GM04503 (cell line): Measurements from ENCODE around the gene GRK5.

Experiments
- DNase-seq: peaks from one replicate; pipeline ENCODE4 v3.0.0-alpha.2; 2012; ENCODE audit warnings: low read depth

GRK5 gene

GRCh38 chr10:119198438-119198837, 8.9 kb upstream of the GRK5 start:
- no peak for DNase-seq

DNA sequence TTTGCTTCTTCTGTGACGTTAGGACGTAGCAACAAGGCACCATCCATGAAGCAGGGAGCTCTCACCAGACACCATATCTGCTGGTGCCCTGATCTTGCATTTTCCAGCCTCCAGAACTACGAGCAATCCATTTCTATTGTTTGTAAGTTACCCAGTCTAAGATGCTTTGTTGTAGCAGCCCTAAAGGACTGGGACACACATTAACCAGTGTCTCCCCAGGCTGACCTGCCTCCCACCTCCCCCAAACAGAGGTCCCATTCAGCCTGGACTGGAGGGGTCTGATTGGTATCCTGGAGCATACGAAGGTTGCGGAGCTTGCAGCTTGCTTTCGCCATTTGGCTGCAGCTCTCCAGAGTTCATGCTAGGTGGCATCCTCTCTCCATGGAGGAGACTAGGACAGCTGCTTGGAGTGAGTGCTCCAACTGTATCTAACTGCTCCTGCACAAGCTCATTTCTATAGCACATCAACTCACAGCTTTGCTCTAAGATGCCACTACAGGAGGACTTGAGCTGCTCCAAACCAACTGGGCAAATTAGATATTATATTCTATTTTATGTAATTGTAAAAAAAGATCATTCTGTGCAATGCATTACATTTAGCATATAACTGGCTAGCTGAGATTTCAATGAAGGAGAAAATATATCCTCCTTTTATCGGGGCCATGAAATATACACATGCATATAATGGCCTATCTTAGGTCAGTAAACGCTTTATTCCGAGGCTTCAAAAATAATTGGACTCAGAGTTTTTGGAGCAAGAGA, 8.0 kb upstream of the GRK5 start:
- DNase-seq: no peak

DNA sequence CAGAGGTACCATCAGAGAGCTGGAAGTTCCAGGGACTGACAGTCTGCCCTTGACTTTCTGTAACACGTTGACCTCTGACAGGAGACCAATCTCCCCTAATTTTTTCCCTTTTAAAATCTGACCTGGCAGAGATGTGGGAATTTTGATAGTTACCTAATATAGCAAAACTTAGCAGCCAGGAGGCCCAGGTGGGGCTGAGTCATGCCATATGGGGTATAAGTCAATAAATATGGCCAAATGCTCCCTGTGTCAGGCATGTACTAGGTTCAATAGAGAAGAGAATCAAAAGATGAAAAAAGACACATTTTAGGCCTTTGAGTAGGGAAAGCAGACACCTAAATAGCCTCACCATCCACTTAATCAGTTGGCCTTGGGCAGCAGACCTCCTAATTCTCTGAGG, 6.1 kb upstream of the GRK5 start:
- no peak for DNase-seq

GRCh38 chr10:119203006-119203405, 4.4 kb upstream of the GRK5 start:
- DNase-seq: no peak

DNA sequence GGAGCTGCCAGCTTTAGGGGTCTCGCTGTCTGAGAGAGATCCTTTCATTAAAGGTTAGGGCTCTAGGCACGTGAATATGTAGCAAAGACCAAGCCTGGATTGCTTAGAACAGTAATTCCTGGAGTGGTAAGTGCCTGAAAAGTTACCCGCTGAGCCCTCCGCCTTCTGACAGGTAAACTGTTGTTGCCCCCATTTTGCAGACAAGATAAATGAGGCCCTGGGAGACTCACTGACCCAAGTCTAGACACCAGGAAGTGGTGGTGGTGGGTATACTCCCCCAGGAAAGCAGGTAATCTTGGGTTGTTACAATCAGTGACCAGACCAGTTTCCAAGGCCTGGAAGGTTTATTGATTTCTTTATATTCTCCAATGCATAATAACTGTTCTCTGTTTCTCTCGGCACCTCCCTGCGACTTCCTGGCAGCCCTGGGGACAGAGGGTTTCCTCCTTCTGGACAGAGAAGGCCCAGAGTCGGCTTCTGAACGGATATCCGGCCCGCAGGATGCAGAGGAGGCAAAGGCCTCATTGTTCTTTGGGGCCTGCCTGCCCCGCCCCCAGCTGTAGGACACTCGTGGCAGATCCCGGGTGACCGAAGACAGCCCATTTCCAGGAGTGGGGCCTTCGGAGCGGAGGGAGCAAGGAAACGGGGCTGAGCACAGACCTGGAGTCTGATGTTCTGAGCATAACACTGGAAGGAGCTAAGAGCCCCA, 1.3 kb upstream of the GRK5 start:
- no peak for DNase-seq

GRCh38 chr10:119206603-119207365, 587 bp upstream of the GRK5 start:
- DNase-seq: no peak

GRCh38 chr10:119207713-119208552, 562 bp downstream of the GRK5 start:
- DNase-seq: no peak

- no peak for DNase-seq
Observed at GRCh38 chr10:119208553-119208940, 1.2 kb downstream of the GRK5 start.

DNA sequence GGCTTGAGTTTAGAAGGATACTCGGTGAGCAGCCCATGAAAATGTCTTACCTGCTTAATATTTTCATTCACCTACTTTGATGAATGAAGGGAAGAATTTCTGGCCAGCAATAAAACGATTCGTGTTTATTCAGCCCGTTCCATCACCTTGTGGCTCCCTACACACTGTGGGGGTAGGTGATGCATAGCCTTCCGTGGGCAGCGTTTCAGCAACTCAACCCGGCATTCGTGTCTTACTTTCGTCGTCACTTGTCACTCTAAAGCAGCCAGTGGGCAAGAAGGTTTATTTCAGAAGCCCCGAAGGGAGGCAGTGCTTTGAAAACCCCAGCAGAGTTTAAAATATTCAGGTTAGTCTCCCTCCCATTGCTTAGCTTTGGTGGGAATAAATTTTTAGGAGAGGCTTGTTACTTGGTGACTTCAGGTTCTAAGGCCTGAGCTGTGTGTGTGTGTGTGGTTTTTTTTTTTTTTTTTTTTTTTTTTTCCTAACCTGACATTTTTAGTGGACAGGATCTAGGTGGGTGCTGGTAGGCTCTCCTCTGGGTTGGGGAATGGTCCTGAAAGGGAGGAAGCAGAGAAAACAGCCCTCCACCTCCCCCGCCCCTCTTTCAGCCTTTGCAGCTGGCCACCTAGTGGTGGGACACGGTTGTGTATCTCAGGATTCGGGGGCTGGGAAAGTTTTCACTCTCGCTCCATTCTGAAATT, 1.8 kb downstream of the GRK5 start:
- DNase-seq: no peak

- DNase-seq: no peak
Observed at GRCh38 chr10:119209736-119210355, 2.5 kb downstream of the GRK5 start.

DNA sequence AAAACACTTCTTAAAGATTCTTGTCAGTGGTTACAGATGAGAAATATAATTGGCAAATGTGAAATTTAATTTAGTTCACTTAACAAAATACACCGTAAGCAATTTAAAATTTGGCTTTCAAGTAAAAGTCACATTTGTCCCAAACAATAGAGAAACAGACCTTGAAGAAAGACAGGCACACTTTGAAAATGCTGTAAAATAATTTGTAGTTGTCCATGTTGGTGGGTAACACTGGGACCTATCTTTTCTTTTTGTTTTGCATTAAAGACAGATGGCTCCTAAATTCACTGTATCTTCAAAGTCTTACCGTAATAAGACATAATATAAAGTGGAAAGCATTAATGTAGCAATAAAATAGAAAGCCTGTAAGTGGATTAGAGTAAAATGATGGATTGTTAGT, 3.3 kb downstream of the GRK5 start:
- no peak for DNase-seq

GRCh38 chr10:119211176-119211575, 3.8 kb downstream of the GRK5 start:
- no peak for DNase-seq

GRCh38 chr10:119211625-119212441, 4.5 kb downstream of the GRK5 start:
- DNase-seq: no peak

- DNase-seq: no peak
Observed at GRCh38 chr10:119215371-119215770, 8.0 kb downstream of the GRK5 start.

- DNase-seq: no peak
Observed at GRCh38 chr10:119216127-119216526, 8.8 kb downstream of the GRK5 start.

DNA sequence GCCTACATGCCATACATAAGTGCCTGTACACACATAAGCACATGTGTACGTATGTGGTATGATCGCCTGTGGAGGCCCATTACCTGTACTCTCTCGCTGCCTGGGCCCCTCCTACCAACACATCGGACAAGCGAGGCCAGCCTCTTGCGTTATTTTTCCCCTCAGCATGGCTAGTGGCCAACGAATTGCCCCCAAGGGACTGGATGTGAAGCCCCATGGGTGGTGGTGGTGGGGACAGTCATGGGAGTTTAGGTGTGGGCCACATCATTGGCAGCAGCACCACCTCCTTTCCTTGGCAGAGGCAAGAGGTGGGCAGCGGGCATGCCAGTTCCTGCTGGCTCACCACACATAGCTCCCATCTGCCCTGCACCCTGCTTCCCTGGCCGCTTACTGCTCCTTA, 10.0 kb downstream of the GRK5 start:
- no peak for DNase-seq

DNA sequence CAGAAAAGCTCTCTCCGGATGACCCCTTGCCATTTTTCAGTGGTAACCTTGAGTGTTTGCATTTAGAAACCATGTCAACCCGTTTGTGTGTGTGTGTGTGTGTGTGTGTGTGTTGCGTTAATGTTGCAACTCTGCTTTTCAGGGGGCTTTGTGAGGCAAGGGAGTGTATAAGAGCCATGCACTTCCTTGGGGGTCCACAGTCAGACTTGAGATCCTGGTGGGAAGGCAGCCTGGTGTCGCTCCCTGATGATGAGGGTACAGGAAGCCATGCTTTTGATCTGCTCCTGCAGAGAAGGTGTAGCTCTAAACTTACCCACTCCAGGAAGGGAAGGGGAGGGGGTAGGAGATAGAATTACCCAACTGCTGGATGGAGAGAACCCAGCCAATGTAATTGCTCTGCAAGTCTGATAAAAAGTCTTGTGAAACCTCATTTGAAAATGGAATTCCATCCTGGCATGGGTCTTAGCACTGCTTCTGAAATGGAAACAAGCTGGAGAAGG, 10.7 kb downstream of the GRK5 start:
- no peak for DNase-seq

DNA sequence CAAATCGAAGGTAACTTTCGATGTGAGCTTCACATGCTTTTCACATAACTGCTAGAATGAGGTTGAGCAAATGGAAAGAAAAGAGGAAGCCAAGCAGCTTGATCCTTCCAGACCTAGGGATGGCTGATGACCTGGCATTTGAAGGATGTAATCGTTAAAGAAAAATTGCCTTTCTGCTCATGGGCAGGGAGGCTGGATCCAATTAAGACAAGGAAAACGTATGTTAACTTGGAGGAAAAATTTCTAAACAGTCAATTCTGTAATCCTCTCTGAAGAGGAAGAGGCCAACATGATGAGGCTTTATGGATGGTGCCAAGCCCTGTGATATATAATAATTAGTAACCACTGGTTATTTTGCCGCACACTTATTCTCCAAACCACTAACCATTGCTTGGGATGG, 12.5 kb downstream of the GRK5 start:
- peak; percentile 80 for DNase-seq

DNA sequence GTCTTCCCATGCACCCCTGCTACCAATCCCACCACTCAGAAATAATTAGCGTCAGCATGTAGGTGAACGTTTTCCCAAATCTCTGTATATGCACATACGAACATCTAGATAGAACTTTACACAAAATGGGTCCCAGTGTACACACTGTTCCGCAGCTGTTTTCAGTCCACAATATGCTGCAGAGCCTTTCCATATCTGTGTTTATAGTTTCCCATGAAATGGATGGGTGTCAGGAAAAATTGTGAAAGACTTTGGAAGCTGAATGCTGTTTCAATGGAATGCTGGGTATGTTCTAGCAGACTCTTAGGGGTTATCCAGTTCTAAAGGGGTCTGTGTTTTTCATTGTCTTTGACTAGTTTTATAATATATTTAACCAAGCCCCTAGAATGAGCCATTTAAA, 13.8 kb downstream of the GRK5 start:
- no peak for DNase-seq

GRCh38 chr10:119221666-119222065, 14.3 kb downstream of the GRK5 start:
- no peak for DNase-seq
